Stimulated activated CD4-positive, alpha-beta T cell treated with anti-CD3 and anti-CD28 coated beads, Interleukin-15, amount 100 ng/mL, for 48 hours (primary cell): ENCODE results near the gene HPCAL1.
A peak's percentile ranks its signal among the peaks of the same experiment; 100 is the strongest.

Experiments used
- DNase-seq, 2 donors: peaks; one replicate each; pipeline ENCODE4 v3.0.0-alpha.2; 2020; ENCODE audit warnings: low read depth in 2 of 2

HPCAL1 gene

GRCh38 chr2:10337449-10338269 lies 35.0 kb downstream of the HPCAL1 start:
- no peak for DNase-seq

- DNase-seq = no peak
Observed at GRCh38 chr2:10338270-10339188, 35.8 kb downstream of the HPCAL1 start.

GRCh38 chr2:10339647-10340592 lies 37.2 kb downstream of the HPCAL1 start:
- no peak for DNase-seq

GRCh38 chr2:10340593-10340975 lies 37.9 kb downstream of the HPCAL1 start:
- DNase-seq = no peak

- no peak for DNase-seq
Observed at GRCh38 chr2:10341193-10341592, 38.5 kb downstream of the HPCAL1 start.

- no peak for DNase-seq
Observed at GRCh38 chr2:10342245-10342951, 39.7 kb downstream of the HPCAL1 start.

GRCh38 chr2:10343191-10343590 lies 40.5 kb downstream of the HPCAL1 start:
- DNase-seq = no peak

- no peak for DNase-seq
Observed at GRCh38 chr2:10343658-10344057, 41.0 kb downstream of the HPCAL1 start.

- no peak for DNase-seq
Observed at GRCh38 chr2:10344105-10345066, 41.7 kb downstream of the HPCAL1 start.

GRCh38 chr2:10345126-10345525 lies 42.4 kb downstream of the HPCAL1 start:
- DNase-seq = no peak

GRCh38 chr2:10345813-10346212 lies 43.1 kb downstream of the HPCAL1 start:
- DNase-seq = no peak

- DNase-seq = peak in 1 of 2 donors; percentile 13
Observed at GRCh38 chr2:10346929-10347561, 44.3 kb downstream of the HPCAL1 start.

- DNase-seq = no peak
Observed at GRCh38 chr2:10347562-10347948, 44.9 kb downstream of the HPCAL1 start.

GRCh38 chr2:10348891-10349290 lies 46.2 kb downstream of the HPCAL1 start:
- no peak for DNase-seq

- DNase-seq = no peak
Observed at GRCh38 chr2:10350761-10351160, 48.1 kb downstream of the HPCAL1 start.

GRCh38 chr2:10352361-10352760 lies 49.7 kb downstream of the HPCAL1 start:
- no peak for DNase-seq

- DNase-seq = no peak
Observed at GRCh38 chr2:10352972-10353371, 50.3 kb downstream of the HPCAL1 start.

- no peak for DNase-seq
Observed at GRCh38 chr2:10353931-10354330, 51.2 kb downstream of the HPCAL1 start.

- no peak for DNase-seq
Observed at GRCh38 chr2:10354399-10354798, 51.7 kb downstream of the HPCAL1 start.
